ENCODE measurements around the gene AHCY.

AHCY gene

DNA sequence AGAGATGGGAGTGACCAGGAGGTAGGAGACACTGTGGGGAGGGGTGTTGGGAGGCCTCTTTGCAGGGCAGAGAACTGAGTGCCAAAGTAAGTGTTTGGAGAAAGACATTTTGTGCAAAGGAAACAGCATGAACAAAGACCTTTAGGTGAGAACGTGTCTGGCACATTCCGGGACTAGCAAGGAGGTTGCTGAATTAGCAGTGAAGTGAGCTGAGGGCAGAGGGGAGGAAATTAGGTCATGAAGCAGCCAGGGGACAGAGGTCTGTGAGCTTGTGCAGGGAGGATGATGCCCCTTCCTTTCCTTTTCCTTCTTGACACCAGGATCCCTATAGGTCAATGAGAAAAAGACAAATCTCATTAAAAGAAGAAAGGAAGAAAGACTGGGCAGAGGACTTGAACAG lies 21.4 kb upstream of the AHCY start:
- TF ChIP-seq GATA2 (IDR thresholded peaks at IDR 0.05; ENCODE audit: low read depth, low read length) = no peak
- TF ChIP-seq GATA3 (IDR thresholded peaks at IDR 0.05; ENCODE audit: low read depth, low read length) = no peak

DNA sequence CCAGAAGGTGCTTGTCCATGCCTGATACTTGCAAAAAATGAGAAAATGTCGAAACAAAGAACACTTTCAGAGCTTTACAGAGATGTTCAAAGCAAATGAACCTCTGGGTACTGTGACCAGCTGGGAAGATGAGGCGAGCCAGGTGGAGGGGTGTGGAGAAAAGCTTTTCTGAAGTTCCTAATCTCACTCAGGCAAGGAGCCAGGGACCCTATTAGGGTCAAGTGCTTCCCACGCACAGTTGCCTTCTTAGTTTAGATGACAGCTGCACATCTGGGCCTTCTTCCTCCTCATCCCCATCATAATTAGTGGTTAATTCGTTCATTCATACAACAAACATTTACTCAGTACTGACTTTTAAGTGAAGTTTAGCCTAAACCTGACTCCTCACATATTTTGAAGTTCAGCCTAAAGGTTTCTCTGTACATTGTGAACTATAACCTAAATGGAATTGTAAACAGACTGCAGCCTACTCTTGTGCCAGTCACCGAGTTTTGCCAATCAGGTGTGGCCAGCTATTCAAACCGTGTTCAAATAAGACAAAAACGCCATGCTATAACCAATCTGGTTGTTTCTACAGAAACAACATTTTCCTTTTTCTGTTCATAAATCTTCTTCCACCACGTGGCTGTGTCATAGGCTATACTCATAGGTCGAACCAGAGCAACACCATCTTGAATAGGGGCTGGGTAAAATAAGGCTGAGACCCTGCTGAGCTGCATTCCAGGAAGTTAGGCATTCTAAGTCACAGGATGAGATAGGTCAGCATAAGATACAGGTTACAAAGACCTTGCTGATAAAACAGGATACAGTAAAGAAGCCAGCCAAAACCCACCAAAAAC lies 19.3 kb upstream of the AHCY start:
- TF ChIP-seq GATA3 (IDR thresholded peaks at IDR 0.05; ENCODE audit: low read depth, low read length) (no peak), GATA2 (IDR thresholded peaks at IDR 0.05; ENCODE audit: low read depth, low read length) (no peak)

DNA sequence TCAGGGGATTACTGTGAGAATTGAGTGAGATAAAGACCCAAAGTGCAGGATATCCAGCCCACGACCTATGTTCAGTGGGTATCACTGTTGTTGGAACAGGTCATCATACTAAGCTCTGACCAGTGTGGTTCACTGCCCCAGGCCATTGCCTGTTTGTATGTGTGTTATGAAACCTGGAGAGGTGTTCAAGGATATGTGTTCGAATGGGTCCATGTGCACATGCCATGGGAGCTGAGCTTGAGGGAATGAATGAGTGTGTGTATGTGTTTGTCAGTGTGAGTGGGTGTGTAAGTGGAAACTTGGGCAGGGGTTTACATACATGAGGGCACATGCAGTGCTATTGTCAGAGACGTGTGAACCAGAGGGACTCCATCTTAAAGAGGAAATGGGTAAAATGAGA lies 17.7 kb upstream of the AHCY start:
- TF ChIP-seq GATA2 (IDR thresholded peaks at IDR 0.05; ENCODE audit: low read depth, low read length) = no peak
- TF ChIP-seq GATA3 (IDR thresholded peaks at IDR 0.05; ENCODE audit: low read depth, low read length) = no peak

DNA sequence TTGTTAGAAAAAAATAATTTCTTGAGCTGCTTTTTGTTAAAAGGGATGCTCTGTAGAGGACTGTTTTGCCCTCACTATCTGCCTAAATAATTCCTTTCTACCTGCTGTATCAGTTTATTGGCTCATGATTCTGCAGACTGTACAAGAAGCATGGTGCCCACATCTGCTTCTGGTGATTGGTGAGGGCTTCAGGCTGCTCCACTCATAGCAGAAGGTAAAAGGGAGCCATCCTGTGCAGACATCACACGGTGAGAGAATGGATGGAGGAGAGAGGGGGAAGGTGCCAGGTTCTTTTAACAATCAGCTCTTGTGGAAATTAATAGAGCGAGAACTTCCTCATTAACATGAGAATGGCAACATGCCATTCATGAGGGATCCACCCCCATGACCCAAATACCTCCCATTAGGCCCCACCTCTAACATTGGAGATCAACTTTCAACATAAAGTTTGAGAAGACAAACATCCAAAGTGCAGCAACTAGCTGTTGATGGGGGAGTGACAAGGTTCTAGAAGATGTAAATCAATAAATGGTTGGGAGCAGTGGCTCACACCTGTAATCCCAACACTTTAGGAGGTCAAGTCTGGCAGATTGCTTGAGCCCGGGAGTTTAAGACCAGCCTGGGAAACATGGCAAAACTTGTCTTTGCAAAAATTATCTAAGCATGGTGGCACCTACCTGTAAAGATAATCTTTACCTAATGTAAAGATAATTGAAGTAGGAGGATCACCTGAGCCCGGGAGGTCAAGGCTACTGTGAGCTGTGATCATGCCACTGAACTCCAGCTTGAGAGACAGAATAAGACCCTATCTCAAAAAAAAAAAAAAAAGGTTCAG lies 15.7 kb upstream of the AHCY start:
- no peak for TF ChIP-seq GATA2 (IDR thresholded peaks at IDR 0.05; ENCODE audit: low read depth, low read length)
- no peak for TF ChIP-seq GATA3 (IDR thresholded peaks at IDR 0.05; ENCODE audit: low read depth, low read length)

DNA sequence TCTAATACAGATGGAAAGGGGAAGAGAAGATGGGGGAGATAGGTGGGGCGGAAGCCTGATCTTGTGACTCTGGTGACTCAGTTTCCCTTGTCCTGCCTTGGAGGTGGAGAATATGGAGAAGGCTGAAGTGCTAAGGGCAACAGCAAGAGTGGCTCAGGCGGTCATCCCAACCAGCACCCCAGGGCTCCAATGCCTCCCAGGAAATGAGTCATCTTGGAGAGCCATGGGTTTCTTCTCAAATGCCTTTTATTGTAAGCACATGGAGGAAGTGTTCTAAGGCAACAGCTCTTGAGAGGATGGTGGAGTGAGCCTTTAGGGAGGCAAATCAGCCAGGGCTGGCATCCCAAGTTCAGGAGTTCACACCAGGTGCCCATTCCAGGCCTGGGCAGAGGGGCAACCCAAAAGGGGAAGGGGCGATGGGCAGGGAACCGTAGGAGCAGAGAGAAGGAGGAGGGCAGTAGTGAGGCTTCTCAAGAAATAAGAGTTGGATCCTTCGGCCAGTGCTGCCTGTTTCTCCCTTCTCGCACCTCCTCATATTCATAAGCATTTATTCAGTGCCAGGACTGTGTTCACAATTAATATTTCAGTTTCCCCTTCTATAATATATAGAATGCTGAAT lies 13.2 kb upstream of the AHCY start:
- TF ChIP-seq GATA3 (IDR thresholded peaks at IDR 0.05; ENCODE audit: low read depth, low read length) (no peak), GATA2 (IDR thresholded peaks at IDR 0.05; ENCODE audit: low read depth, low read length) (no peak)

DNA sequence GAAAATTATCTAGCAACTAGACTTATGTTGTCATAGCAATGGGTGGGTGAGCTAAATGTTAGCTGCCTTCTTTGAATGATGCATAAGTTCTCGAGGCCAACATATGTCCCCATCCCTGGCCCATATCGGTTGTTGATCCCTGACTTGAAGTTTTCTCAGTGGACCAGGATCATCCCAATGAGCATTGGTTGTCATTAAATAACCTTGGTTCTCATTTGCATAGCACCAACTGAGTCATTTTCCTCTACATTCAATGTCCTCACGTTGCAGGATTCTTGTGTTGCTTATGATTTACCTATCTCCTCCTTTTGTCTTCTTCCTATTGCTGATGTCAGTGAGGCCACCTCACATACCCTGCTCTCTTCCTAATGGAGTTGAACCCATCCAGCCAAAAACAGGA lies 12.1 kb upstream of the AHCY start:
- no peak for TF ChIP-seq GATA2 (IDR thresholded peaks at IDR 0.05; ENCODE audit: low read depth, low read length)
- no peak for TF ChIP-seq GATA3 (IDR thresholded peaks at IDR 0.05; ENCODE audit: low read depth, low read length)

DNA sequence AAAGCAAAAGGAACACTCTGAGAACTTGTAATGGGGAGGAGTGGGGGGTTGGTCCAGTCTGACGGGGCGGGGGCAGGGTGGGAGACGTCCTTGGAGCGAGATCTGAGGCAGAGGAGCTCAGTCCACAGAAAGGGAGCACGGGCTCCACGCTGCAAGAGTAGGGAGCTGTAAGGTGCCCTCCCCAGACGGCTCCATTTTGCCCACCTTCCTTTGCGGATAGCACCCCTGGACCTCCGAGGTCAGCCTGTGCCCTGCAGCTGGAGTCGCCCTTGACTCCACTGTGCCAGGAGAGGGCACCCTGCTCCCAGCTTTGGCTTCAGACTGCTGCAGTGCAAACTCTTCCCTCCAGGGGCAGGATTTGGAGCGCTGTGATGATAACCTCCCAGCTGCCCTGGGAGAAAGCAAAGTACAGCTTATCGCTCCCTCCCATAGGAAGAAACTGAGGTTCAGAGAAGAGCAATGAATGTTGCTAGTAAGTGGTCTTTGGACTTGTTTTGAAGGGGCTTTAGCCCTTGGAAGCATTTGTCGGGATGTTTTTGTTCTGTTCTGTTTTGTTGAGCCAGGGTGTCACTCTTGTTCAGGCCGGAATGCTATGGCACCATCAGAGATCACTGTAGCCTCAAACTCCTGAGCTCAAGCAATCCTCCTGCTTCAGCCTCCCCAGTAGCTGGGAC lies 9.5 kb upstream of the AHCY start:
- TF ChIP-seq GATA2 (IDR thresholded peaks at IDR 0.05; ENCODE audit: low read depth, low read length) = peak; percentile 33; the same call in 1 of the 2 replicates
- no peak for TF ChIP-seq GATA3 (IDR thresholded peaks at IDR 0.05; ENCODE audit: low read depth, low read length)

DNA sequence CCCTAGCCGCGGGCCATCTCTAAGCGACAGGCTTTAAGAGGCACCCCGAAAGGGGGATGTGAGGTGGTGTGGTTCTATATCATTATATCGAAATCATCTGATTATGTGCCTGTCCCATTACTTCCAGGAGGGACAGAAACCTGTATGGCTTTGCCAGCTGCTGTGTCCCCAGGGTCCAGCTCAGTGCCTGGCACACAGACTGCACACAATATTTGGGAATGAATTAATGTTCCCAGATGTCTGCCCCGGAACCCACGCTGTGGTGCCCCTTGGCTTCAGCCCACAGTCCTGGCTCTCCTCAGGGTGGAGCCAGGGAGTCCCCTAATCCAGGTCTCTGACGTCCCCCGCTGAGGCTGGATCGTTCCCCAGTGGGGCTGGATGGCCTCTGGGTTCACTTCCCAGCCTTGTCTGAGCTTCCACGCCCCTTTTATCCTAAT lies 8.9 kb upstream of the AHCY start:
- TF ChIP-seq GATA3 (IDR thresholded peaks at IDR 0.05; ENCODE audit: low read depth, low read length) (no peak), GATA2 (IDR thresholded peaks at IDR 0.05; ENCODE audit: low read depth, low read length) (no peak)

DNA sequence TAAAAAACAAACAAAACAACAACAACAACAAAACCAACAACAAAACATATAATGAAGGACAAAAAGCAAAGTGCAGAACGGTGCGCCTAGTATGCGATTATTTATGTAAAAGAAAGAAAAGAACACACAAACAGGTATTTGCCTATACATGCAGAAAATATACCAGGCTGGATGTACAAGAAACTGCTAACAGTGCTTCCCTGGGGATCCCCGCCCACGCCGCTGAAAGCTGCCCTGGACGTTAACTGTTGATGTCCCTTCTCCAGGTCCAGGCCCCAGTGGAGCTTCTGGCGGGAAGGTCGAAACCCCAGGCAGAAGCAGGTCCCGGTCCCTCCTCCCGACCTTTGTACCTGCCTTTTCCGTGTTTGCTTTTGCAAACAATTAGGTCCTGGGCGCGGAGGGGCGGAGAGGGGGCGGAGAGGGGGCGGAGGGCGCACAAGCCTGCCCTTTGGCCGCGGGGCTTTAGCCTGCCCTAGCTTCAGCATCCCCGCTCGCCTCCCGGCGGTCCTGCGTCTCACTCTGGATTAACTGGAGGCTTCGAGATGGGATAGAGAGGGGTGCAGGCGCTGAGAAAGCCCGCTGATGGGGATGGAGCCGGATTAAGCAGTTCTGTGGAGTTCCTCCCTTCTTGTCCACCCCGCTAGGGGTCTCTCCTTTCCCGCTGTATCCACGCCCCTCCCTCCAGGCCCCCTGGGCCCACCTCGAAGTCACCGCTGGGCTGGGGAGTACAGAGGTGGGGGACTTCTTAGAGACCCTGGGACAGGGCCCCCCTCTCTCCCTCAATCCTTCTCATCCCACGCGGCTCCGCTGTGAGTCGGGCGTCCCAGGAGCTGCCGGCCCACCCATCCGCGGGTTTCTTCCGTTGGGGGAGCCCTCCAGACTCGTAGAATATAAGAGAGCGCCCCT lies 8.2 kb upstream of the AHCY start:
- no peak for TF ChIP-seq GATA3 (IDR thresholded peaks at IDR 0.05; ENCODE audit: low read depth, low read length)
- TF ChIP-seq GATA2 (IDR thresholded peaks at IDR 0.05; ENCODE audit: low read depth, low read length) = no peak

DNA sequence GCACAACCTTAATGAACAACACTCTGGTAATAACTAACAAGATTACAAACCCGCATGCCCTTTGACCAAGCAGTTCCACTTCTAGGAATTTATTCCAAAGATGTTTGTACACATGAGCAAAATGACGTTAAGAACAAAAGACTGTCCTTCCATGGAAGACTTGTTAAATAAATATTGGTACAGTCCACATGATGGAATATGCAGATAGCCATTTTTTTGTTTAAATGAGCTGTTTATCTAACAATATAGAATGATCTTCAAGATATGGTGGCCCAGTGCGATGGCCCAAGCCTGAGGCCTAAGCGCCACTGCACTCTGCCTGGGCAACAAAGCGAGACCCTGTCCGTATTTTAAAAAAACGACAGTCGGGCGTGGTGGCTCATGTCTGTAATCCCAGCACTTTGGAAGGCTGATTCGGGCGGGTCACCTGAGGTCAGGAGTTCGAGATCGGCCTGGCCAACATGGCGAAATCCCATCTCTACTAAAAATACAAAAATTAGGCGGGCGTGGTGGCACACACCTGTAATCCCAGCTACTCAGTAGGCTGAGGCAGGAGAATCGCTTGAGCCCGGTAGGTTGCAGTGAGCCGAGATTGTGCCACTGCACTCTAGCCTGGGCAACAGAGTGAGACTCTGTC lies 7.4 kb upstream of the AHCY start:
- no peak for TF ChIP-seq GATA3 (IDR thresholded peaks at IDR 0.05; ENCODE audit: low read depth, low read length)
- no peak for TF ChIP-seq GATA2 (IDR thresholded peaks at IDR 0.05; ENCODE audit: low read depth, low read length)

DNA sequence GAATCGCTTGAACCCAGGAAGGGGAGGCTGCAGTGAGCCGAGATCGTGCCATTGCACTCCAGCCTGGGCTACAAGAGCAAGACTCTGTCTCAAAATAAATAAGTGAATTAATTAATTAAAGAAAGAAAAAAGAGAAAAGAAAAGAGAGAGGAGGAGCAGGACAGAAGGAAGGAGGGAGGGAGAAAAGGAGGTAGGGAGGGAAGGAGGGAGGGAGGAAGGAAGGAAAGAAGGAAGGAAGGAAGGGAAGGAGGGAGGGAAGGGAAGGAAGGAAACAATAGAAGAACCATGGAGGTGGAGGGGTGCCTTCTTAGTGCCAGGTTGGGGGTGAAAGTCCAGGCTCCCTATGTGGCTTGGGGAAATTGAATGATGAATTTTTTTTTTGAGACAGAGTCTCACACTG lies 6.5 kb upstream of the AHCY start:
- TF ChIP-seq GATA2 (IDR thresholded peaks at IDR 0.05; ENCODE audit: low read depth, low read length) (no peak), GATA3 (IDR thresholded peaks at IDR 0.05; ENCODE audit: low read depth, low read length) (no peak)
